Panc1 (cell line): Measurements from ENCODE around the gene SELE.

Experiments
- CTCF ChIP-seq: fragments of 450-650 bp; IDR thresholded peaks from 2 replicates; pipeline ENCODE4 v1.5.1; 2017; ENCODE audit warnings: mild to moderate bottlenecking
- POLR2AphosphoS5 ChIP-seq: IDR thresholded peaks from 2 replicates; pipeline ENCODE4 v1.6.1; 2012; ENCODE audit warnings: mild to moderate bottlenecking, low read depth, low read length, moderate library complexity
- SIN3A ChIP-seq: IDR thresholded peaks from 2 replicates; pipeline ENCODE4 v1.6.1; 2012; ENCODE audit warnings: low read depth, mild to moderate bottlenecking, low read length, moderate library complexity, borderline replicate concordance; ENCODE audit not compliant: insufficient read depth
- TCF7L2 ChIP-seq: IDR thresholded peaks from 2 replicates; pipeline ENCODE4 v1.6.1; 2011; ENCODE audit warnings: mild to moderate bottlenecking, low read depth, low read length, inconsistent platforms

GRCh38 chr1:169708647-169709046 is 25.2 kb downstream of the SELE start:
- TF ChIP-seq POLR2AphosphoS5 (no peak), CTCF (no peak), SIN3A (no peak), TCF7L2 (no peak)
